ENCODE results near the gene YAP1.
"Not testable (repeated sequence)": the region's sequence is repeated elsewhere in the genome, so short reads cannot be mapped to it uniquely, and the experiment has no call there.

YAP1 gene

GRCh38 chr11:102192349-102193066, 82.3 kb downstream of the YAP1 start:
- DNase-seq (ENCODE audit: low read depth, low spot score): no peak

GRCh38 chr11:102194257-102194656, 84.0 kb downstream of the YAP1 start:
- no peak overlapping the region for H3K27ac ChIP-seq
- no peaks in the 10 kb centered on the region for H3K36me3 ChIP-seq (ENCODE audit: insufficient read depth, low read length)
- no peaks in the 10 kb centered on the region for H3K9me3 ChIP-seq (ENCODE audit: low read depth, low read length)
- H3K4me3 ChIP-seq: no peak overlapping the region
- TF ChIP-seq FOXP2 (optimal IDR thresholded peaks at IDR 0.05; ENCODE audit: control extremely low read depth, extremely low read length, insufficient read depth) (no peak), POLR2AphosphoS5 (IDR thresholded peaks at IDR 0.05; ENCODE audit: borderline replicate concordance, low read depth, low read length) (no peak), EZH2 (IDR thresholded peaks at IDR 0.05) (no peak)
- no peak for DNase-seq (ENCODE audit: low read depth, low spot score)
- H3K9ac ChIP-seq (ENCODE audit: insufficient read length): no peak overlapping the region

More at GRCh38 chr11:102192349-102193066, 82.3 kb downstream of the YAP1 start:
- TF ChIP-seq EZH2 (IDR thresholded peaks at IDR 0.05): no peak
- TF ChIP-seq POLR2AphosphoS5 (IDR thresholded peaks at IDR 0.05; ENCODE audit: borderline replicate concordance, low read depth, low read length): no peak
- TF ChIP-seq FOXP2 (optimal IDR thresholded peaks at IDR 0.05; ENCODE audit: control extremely low read depth, extremely low read length, insufficient read depth): no peak
- Histone ChIP-seq H3K36me3 (ENCODE audit: insufficient read depth, low read length) (no peaks in the 10 kb centered on the region), H3K9me3 (ENCODE audit: low read depth, low read length) (no peaks in the 10 kb centered on the region), H3K27ac (0 out of 2 replicates have a peak overlapping the region, but pooled peaks have one; percentile 23), H3K4me3 (no peak overlapping the region), H3K9ac (ENCODE audit: insufficient read length) (no peak overlapping the region)

GRCh38 chr11:102194990-102195389, 84.7 kb downstream of the YAP1 start:
- Histone ChIP-seq H3K9me3 (ENCODE audit: low read depth, low read length) (no peaks in the 10 kb centered on the region), H3K4me3 (no peak overlapping the region), H3K36me3 (ENCODE audit: insufficient read depth, low read length) (no peaks in the 10 kb centered on the region), H3K27ac (no peak overlapping the region), H3K9ac (ENCODE audit: insufficient read length) (no peak overlapping the region)
- TF ChIP-seq FOXP2 (optimal IDR thresholded peaks at IDR 0.05; ENCODE audit: control extremely low read depth, extremely low read length, insufficient read depth) (no peak), EZH2 (IDR thresholded peaks at IDR 0.05) (no peak), POLR2AphosphoS5 (IDR thresholded peaks at IDR 0.05; ENCODE audit: borderline replicate concordance, low read depth, low read length) (no peak)
- no peak for DNase-seq (ENCODE audit: low read depth, low spot score)

GRCh38 chr11:102196351-102196750, 86.1 kb downstream of the YAP1 start:
- TF ChIP-seq FOXP2 (optimal IDR thresholded peaks at IDR 0.05; ENCODE audit: control extremely low read depth, extremely low read length, insufficient read depth) (no peak), POLR2AphosphoS5 (IDR thresholded peaks at IDR 0.05; ENCODE audit: borderline replicate concordance, low read depth, low read length) (no peak), EZH2 (IDR thresholded peaks at IDR 0.05) (no peak)
- H3K36me3 ChIP-seq (ENCODE audit: insufficient read depth, low read length): no peaks in the 10 kb centered on the region
- H3K27ac ChIP-seq: no peak overlapping the region
- no peak overlapping the region for H3K9ac ChIP-seq (ENCODE audit: insufficient read length)
- no peak for DNase-seq (ENCODE audit: low read depth, low spot score)
- no peaks in the 10 kb centered on the region for H3K9me3 ChIP-seq (ENCODE audit: low read depth, low read length)
- no peak overlapping the region for H3K4me3 ChIP-seq

GRCh38 chr11:102196816-102197215, 86.6 kb downstream of the YAP1 start:
- Histone ChIP-seq H3K9me3 (ENCODE audit: low read depth, low read length) (no peaks in the 10 kb centered on the region), H3K27ac (peak overlapping the region; percentile 65; the same call in 1 of the 2 replicates), H3K9ac (ENCODE audit: insufficient read length) (no peak overlapping the region), H3K36me3 (ENCODE audit: insufficient read depth, low read length) (no peaks in the 10 kb centered on the region), H3K4me3 (no peak overlapping the region)
- no peak for TF ChIP-seq POLR2AphosphoS5 (IDR thresholded peaks at IDR 0.05; ENCODE audit: borderline replicate concordance, low read depth, low read length)
- no peak for TF ChIP-seq FOXP2 (optimal IDR thresholded peaks at IDR 0.05; ENCODE audit: control extremely low read depth, extremely low read length, insufficient read depth)
- no peak for TF ChIP-seq EZH2 (IDR thresholded peaks at IDR 0.05)
- DNase-seq (ENCODE audit: low read depth, low spot score): no peak

GRCh38 chr11:102197670-102198139, 87.5 kb downstream of the YAP1 start:
- Histone ChIP-seq H3K36me3 (ENCODE audit: insufficient read depth, low read length) (no peaks in the 10 kb centered on the region), H3K9me3 (ENCODE audit: low read depth, low read length) (no peaks in the 10 kb centered on the region), H3K4me3 (0 out of 2 replicates have a peak overlapping the region, but pooled peaks have one; percentile 22), H3K9ac (ENCODE audit: insufficient read length) (no peak overlapping the region), H3K27ac (peak overlapping the region; percentile 65; the same call in 1 of the 2 replicates)
- TF ChIP-seq POLR2AphosphoS5 (IDR thresholded peaks at IDR 0.05; ENCODE audit: borderline replicate concordance, low read depth, low read length) (no peak), FOXP2 (optimal IDR thresholded peaks at IDR 0.05; ENCODE audit: control extremely low read depth, extremely low read length, insufficient read depth) (no peak), EZH2 (IDR thresholded peaks at IDR 0.05) (no peak)
- no peak for DNase-seq (ENCODE audit: low read depth, low spot score)

GRCh38 chr11:102199673-102200072, 89.4 kb downstream of the YAP1 start:
- Histone ChIP-seq H3K36me3 (ENCODE audit: insufficient read depth, low read length) (no peaks in the 10 kb centered on the region), H3K9ac (ENCODE audit: insufficient read length) (no peak overlapping the region), H3K4me3 (no peak overlapping the region), H3K27ac (no peak overlapping the region), H3K9me3 (ENCODE audit: low read depth, low read length) (no peaks in the 10 kb centered on the region)
- DNase-seq (ENCODE audit: low read depth, low spot score): no peak
- TF ChIP-seq EZH2 (IDR thresholded peaks at IDR 0.05) (no peak), POLR2AphosphoS5 (IDR thresholded peaks at IDR 0.05; ENCODE audit: borderline replicate concordance, low read depth, low read length) (no peak), FOXP2 (optimal IDR thresholded peaks at IDR 0.05; ENCODE audit: control extremely low read depth, extremely low read length, insufficient read depth) (no peak)

- not testable (repeated sequence) for H3K27ac ChIP-seq; H3K36me3 ChIP-seq (ENCODE audit: insufficient read depth, low read length); H3K9ac ChIP-seq (ENCODE audit: insufficient read length)
Measured at GRCh38 chr11:102200325-102200724, 90.1 kb downstream of the YAP1 start.

GRCh38 chr11:102201776-102202175, 91.5 kb downstream of the YAP1 start:
- DNase-seq (ENCODE audit: low read depth, low spot score): no peak
- Histone ChIP-seq H3K4me3 (no peak overlapping the region), H3K27ac (no peak overlapping the region), H3K36me3 (ENCODE audit: insufficient read depth, low read length) (no peaks in the 10 kb centered on the region; the same call in 1 of the 2 replicates), H3K9me3 (ENCODE audit: low read depth, low read length) (no peaks in the 10 kb centered on the region), H3K9ac (ENCODE audit: insufficient read length) (no peak overlapping the region)
- no peak for TF ChIP-seq FOXP2 (optimal IDR thresholded peaks at IDR 0.05; ENCODE audit: control extremely low read depth, extremely low read length, insufficient read depth)
- TF ChIP-seq EZH2 (IDR thresholded peaks at IDR 0.05): no peak
- no peak for TF ChIP-seq POLR2AphosphoS5 (IDR thresholded peaks at IDR 0.05; ENCODE audit: borderline replicate concordance, low read depth, low read length)

More at GRCh38 chr11:102200325-102200724, 90.1 kb downstream of the YAP1 start:
- not testable (repeated sequence) for H3K4me3 ChIP-seq; H3K9me3 ChIP-seq (ENCODE audit: low read depth, low read length); DNase-seq (ENCODE audit: low read depth, low spot score)
